ENCODE results near the gene FEZF1. TPM values are rescaled to one million over a fixed set of nuclear protein-coding genes. Genes with fewer than 3 reads are reported as not detected.

The FEZF1 gene
- total and polyA plus RNA-seq, 10 donors = 0.04 TPM; not detected in 9

GRCh38 chr7:122315507-122316466, 11.2 kb upstream of the FEZF1 start:
- no peak for DNase-seq
- intact Hi-C loops (cut with DNase I; ENCODE audit: low total_unique reads) = no loop called here
- TF ChIP-seq CTCF (IDR thresholded peaks at IDR 0.05 in 8 of 11, conservative IDR thresholded peaks at IDR 0.05 in 3 of 11) (no peak), POLR2AphosphoS5 (IDR thresholded peaks at IDR 0.05) (no peak), POLR2A (IDR thresholded peaks at IDR 0.05) (no peak)
- H3K36me3 ChIP-seq = no peaks in the 10 kb centered on the region
- no peaks in the 10 kb centered on the region for H3K9me3 ChIP-seq
- 7 to 14% (median 9%) methylated on average over 24 to 25 of the region's 25 CpGs for WGBS, 5 donors
- H3K27me3 ChIP-seq (replicated peaks in 1 of 7) = peaks cover 0 to 79% (median 66%) of the 10 kb centered on the region in 7 donors
- H3K4me1 ChIP-seq = peaks cover under 1 to 24% (median 10%) of the 10 kb centered on the region in 6 donors
- peak overlapping the region in 1 of 8 donors; percentile 19 for H3K4me3 ChIP-seq
- no peak overlapping the region for H3K27ac ChIP-seq

GRCh38 chr7:122314284-122314683, 9.7 kb upstream of the FEZF1 start:
- Histone ChIP-seq H3K9me3 (no peaks in the 10 kb centered on the region), H3K36me3 (no peaks in the 10 kb centered on the region), H3K27me3 (replicated peaks in 1 of 7) (peaks cover 0 to 95% (median 81%) of the 10 kb centered on the region in 7 donors), H3K27ac (no peak overlapping the region), H3K4me3 (no peak overlapping the region), H3K4me1 (peaks cover 3 to 34% (median 19%) of the 10 kb centered on the region in 6 donors)
- DNase-seq = no peak
- intact Hi-C loops (cut with DNase I; ENCODE audit: low total_unique reads) = no loop called here
- 13 to 23% (median 17%) methylated on average over 4 of the region's 4 CpGs for WGBS, 5 donors
- TF ChIP-seq POLR2AphosphoS5 (IDR thresholded peaks at IDR 0.05) (no peak), POLR2A (IDR thresholded peaks at IDR 0.05) (no peak), CTCF (IDR thresholded peaks at IDR 0.05 in 8 of 11, conservative IDR thresholded peaks at IDR 0.05 in 3 of 11) (no peak)

GRCh38 chr7:122312789-122313188, 8.2 kb upstream of the FEZF1 start:
- no peak for DNase-seq
- Histone ChIP-seq H3K4me1 (peaks cover 3 to 34% (median 19%) of the 10 kb centered on the region in 6 donors), H3K27me3 (replicated peaks in 1 of 7) (peaks cover 0 to 100% (median 95%) of the 10 kb centered on the region in 7 donors), H3K4me3 (no peak overlapping the region), H3K27ac (no peak overlapping the region), H3K36me3 (no peaks in the 10 kb centered on the region), H3K9me3 (no peaks in the 10 kb centered on the region)
- intact Hi-C loops (cut with DNase I; ENCODE audit: low total_unique reads) = no loop called here
- TF ChIP-seq POLR2A (IDR thresholded peaks at IDR 0.05) (no peak), CTCF (IDR thresholded peaks at IDR 0.05 in 8 of 11, conservative IDR thresholded peaks at IDR 0.05 in 3 of 11) (no peak), POLR2AphosphoS5 (IDR thresholded peaks at IDR 0.05) (no peak)
- WGBS, 5 donors = 10 to 31% (median 22%) methylated on average over 2 to 3 of the region's 3 CpGs
